ENCODE data around the gene CLDND2. TPM values are rescaled to one million over a fixed set of nuclear protein-coding genes. Genes with fewer than 3 reads are reported as not detected.
A peak's percentile ranks its signal among the peaks of the same experiment; 100 is the strongest.

The CLDND2 gene
- total and polyA plus RNA-seq, 2 of the 8 experiments (the other 6 are each of a cell fraction or from before 2014, with no cell fraction given): 0.21 to 0.56 TPM

DNA sequence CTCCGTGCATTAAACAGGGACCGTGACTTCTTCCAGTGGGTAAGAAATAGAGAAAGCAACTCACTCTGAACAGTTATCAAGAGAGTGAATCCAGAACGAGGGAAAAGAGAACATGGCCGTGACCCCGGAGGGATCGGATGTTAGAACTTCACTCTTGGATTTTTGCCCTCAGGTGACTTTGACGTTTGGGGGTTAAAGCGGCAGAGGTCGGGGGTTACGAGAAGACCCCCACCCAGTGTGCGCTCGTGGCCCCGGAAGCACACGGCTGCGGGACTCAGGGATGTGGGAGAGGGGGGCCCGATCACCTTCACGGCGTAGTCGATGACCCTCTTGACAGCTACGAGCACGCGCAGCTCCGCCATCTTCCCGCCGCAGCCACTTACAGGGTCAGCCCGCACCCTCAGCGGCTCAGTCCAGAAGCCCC is 2.8 kb downstream of the CLDND2 start, which contains the start of gene ETFB:
ETFB (minus strand) TSS at position 424 of the 424 bp plus-strand sequence; CDS start at position 362, 62 bp downstream.
- H3K23me2 ChIP-seq (ENCODE audit: low read depth, low read length): peaks cover 18% of the 10 kb centered on the region
- TF ChIP-seq, protein P1, sequence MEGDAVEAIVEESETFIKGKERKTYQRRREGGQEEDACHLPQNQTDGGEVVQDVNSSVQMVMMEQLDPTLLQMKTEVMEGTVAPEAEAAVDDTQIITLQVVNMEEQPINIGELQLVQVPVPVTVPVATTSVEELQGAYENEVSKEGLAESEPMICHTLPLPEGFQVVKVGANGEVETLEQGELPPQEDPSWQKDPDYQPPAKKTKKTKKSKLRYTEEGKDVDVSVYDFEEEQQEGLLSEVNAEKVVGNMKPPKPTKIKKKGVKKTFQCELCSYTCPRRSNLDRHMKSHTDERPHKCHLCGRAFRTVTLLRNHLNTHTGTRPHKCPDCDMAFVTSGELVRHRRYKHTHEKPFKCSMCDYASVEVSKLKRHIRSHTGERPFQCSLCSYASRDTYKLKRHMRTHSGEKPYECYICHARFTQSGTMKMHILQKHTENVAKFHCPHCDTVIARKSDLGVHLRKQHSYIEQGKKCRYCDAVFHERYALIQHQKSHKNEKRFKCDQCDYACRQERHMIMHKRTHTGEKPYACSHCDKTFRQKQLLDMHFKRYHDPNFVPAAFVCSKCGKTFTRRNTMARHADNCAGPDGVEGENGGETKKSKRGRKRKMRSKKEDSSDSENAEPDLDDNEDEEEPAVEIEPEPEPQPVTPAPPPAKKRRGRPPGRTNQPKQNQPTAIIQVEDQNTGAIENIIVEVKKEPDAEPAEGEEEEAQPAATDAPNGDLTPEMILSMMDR (IDR thresholded peaks at IDR 0.05; ENCODE audit: control extremely low read depth in 1 of 3, insufficient read depth in 1 of 3, low read depth in 1 of 3, low read length in 3 of 3): no peak
- TF ChIP-seq YY1 (IDR thresholded peaks at IDR 0.05; ENCODE audit: low read depth, low read length) (peak; percentile 79; the same call in 1 of the 2 replicates), SIRT6 (IDR thresholded peaks at IDR 0.05; ENCODE audit: low read length) (no peak), EZH2 (IDR thresholded peaks at IDR 0.05; ENCODE audit: low read depth, low read length, severe bottlenecking) (no peak), TBP (IDR thresholded peaks at IDR 0.05; ENCODE audit: low read depth, low read length) (no peak), CBX5 (IDR thresholded peaks at IDR 0.05; ENCODE audit: low read depth, low read length) (no peak), CHD1 (IDR thresholded peaks at IDR 0.05; ENCODE audit: low read depth, low read length) (no peak), TCF12 (IDR thresholded peaks at IDR 0.05; ENCODE audit: low read depth, low read length) (no peak), KDM4A (IDR thresholded peaks at IDR 0.05; ENCODE audit: low read depth, low read length, severe bottlenecking) (peak; percentile 40), JUN (IDR thresholded peaks at IDR 0.05; ENCODE audit: low read depth, low read length) (no peak)
- TF ChIP-seq, protein P2, sequence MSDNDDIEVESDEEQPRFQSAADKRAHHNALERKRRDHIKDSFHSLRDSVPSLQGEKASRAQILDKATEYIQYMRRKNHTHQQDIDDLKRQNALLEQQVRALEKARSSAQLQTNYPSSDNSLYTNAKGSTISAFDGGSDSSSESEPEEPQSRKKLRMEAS (IDR thresholded peaks at IDR 0.05): peak; percentile 90

More for the DNA sequence above, 2.8 kb downstream of the CLDND2 start, which contains the start of gene ETFB:
- H2AK5ac ChIP-seq (ENCODE audit: low read depth, low read length): no peak within 1 kb of the TSS
- DNase-seq (ENCODE audit: low read depth in 1 of 2, low spot score in 2 of 2) (no peak), FAIRE-seq (no peak)
- H2BK20ac ChIP-seq (ENCODE audit: low read length): no peak within 1 kb of the TSS
- peak within 1 kb of the TSS; percentile 79 for H3K56ac ChIP-seq (replicated peaks; ENCODE audit: insufficient read length, low read depth, low read length)
- no peaks in the 10 kb centered on the region for H3K36me3 ChIP-seq (ENCODE audit: control insufficient read depth in 2 of 4, insufficient read depth in 4 of 4, low read length in 3 of 4)
- H4K20me1 ChIP-seq (replicated peaks in 1 of 2; ENCODE audit: control insufficient read depth in 1 of 2, insufficient read depth in 2 of 2, low read length in 2 of 2): no peaks in the 10 kb centered on the region
- 6% methylated on average over 13 of the region's 27 CpGs; no CpG with 5 or more reads in 1 of the 2 experiments for WGBS, 2 experiments (ENCODE audit: extremely low coverage in 1 of 2, insufficient coverage in 1 of 2, insufficient read length in 1 of 2, insufficient replicate concordance in 2 of 2, low coverage in 1 of 2, low lambda C conversion rate in 2 of 2, missing lambda C conversion rate in 1 of 2)
- peak within 1 kb of the TSS; percentile 96 for H3K18ac ChIP-seq (ENCODE audit: extremely low read depth, low read length)
- peak within 1 kb of the TSS; percentile 100 for H4K91ac ChIP-seq (replicated peaks; ENCODE audit: insufficient read length, low read length)
- H2BK120ac ChIP-seq (replicated peaks; ENCODE audit: low read depth, low read length): no peak within 1 kb of the TSS
- H3K9ac ChIP-seq (replicated peaks in 1 of 4; ENCODE audit: extremely low read depth in 1 of 4, low read depth in 3 of 4, low read length in 3 of 4): peak within 1 kb of the TSS; percentile 68 to 72 (median 68)
- H3K4me2 ChIP-seq (ENCODE audit: insufficient read depth in 1 of 2, low read depth in 2 of 2, low read length in 2 of 2): peak within 1 kb of the TSS; percentile 87 to 97
- H3K9me3 ChIP-seq (ENCODE audit: insufficient read depth in 2 of 2, low read depth in 1 of 2, low read length in 1 of 2): no peaks in the 10 kb centered on the region
- H3K79me2 ChIP-seq (ENCODE audit: control insufficient read depth in 1 of 2, insufficient read depth in 2 of 2, low read length in 2 of 2): no peaks in the 10 kb centered on the region
- peak within 1 kb of the TSS; percentile 91 for H2BK5ac ChIP-seq (ENCODE audit: low read depth, low read length)
- H3K4ac ChIP-seq (replicated peaks; ENCODE audit: insufficient read length, low read depth, low read length): peak within 1 kb of the TSS; percentile 89
- H3K4me3 ChIP-seq (ENCODE audit: extremely low read depth in 1 of 4, insufficient read depth in 2 of 4, low read depth in 3 of 4, low read length in 4 of 4): peak within 1 kb of the TSS; percentile 81 to 97 (median 90)
- peak within 1 kb of the TSS; percentile 89 for H2AFZ ChIP-seq (ENCODE audit: low read length)
- peak within 1 kb of the TSS; percentile 93 for H4K5ac ChIP-seq (ENCODE audit: insufficient read length, low read depth, low read length)
- no peak within 1 kb of the TSS for H3K23ac ChIP-seq (ENCODE audit: insufficient read length)
- peaks cover 2 to 18% (median 11%) of the 10 kb centered on the region in 4 experiments for H3K4me1 ChIP-seq (replicated peaks in 1 of 4; ENCODE audit: control insufficient read depth in 3 of 4, insufficient read depth in 4 of 4, low read length in 3 of 4)
- POLR2A ChIA-PET (ENCODE audit: partially characterized antibody): interaction anchor here (0.8 to 2.9 kb wide), 6 partner anchors 17 to 208 kb away, joined by 3 to 13 read pairs (median 4); partner anchors contain the start of gene VSIG10L
- no peaks in the 10 kb centered on the region for H3K27me3 ChIP-seq (replicated peaks in 1 of 4; ENCODE audit: control insufficient read depth in 3 of 4, extremely low read depth in 1 of 4, insufficient read depth in 3 of 4, low read length in 3 of 4)
- peak within 1 kb of the TSS; percentile 18; the same call in 1 of the 2 replicates for H2BK12ac ChIP-seq (ENCODE audit: low read depth, low read length)
- CTCF ChIA-PET (ENCODE audit: partially characterized antibody): interaction anchor here (0.8 to 3.5 kb wide), 7 partner anchors 23 to 55 kb away, joined by 3 to 14 read pairs (median 4); no protein-coding TSS in a partner anchor
- 0 out of 2 replicates have a peak within 1 kb of the TSS, but pooled peaks have one; percentile 46 for H2BK15ac ChIP-seq (ENCODE audit: low read length)
- 0 out of 2 replicates have a peak within 1 kb of the TSS, but pooled peaks have one; percentile 0 for H3K27ac ChIP-seq (ENCODE audit: low read depth, low read length)
- no peaks in the 10 kb centered on the region for H3K79me1 ChIP-seq (ENCODE audit: low read depth, low read length)
- H3K14ac ChIP-seq (ENCODE audit: insufficient read length): peak within 1 kb of the TSS; percentile 74
- peak within 1 kb of the TSS; percentile 63 for H4K8ac ChIP-seq (ENCODE audit: extremely low read depth, insufficient read depth, low read length)

All from H1 (cell line).